GM06990 (cell line): ENCODE measurements around the gene SLC8A2.

Experiments used
- DNase-seq: peaks from one replicate; pipeline ENCODE4 v3.0.0-alpha.2; 2011; ENCODE audit not compliant: insufficient read length; ENCODE audit errors: extremely low read depth
- H3K27me3 ChIP-seq: replicated peaks from 2 replicates; pipeline ENCODE4 v1.6.0; 2011; ENCODE audit warnings: low read length; ENCODE audit not compliant: control insufficient read depth, insufficient read depth
- H3K36me3 ChIP-seq: 2 replicates; pipeline ENCODE4 v1.5.1; 2011; ENCODE audit warnings: low read length; ENCODE audit not compliant: control insufficient read depth, insufficient read depth
- H3K4me3 ChIP-seq: replicated peaks from 2 replicates; pipeline ENCODE4 v1.5.1; 2011; ENCODE audit warnings: low read depth, mild to moderate bottlenecking, control low read depth, low read length
- CTCF ChIP-seq: IDR thresholded peaks from 2 replicates; pipeline ENCODE4 v1.5.1; 2011; ENCODE audit warnings: low read length, control low read depth, mild to moderate bottlenecking, inconsistent platforms; ENCODE audit not compliant: insufficient read depth, poor library complexity, severe bottlenecking

SLC8A2 gene

DNA sequence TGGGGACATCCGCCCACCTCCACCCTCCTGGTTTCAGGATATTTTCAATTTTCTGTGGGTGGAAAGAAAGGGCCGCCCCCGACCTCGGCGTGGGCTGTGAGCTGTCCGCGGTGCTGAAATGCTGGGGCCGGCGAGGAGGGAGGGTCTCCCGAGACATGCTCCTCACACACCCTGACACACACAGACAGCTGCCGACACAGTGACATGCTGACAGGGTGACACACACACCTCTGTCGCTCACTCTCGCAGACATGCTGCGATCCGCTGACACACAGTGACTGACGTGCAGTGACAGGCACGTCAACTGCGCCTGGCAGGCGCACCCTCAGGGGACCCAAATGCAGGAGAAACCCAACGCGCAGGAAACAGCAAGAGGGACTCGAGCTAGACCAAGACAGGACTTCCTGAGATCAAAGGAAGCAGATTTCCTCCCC is 27.3 kb downstream of the SLC8A2 start:
- DNase-seq = no peak
- no peak for TF ChIP-seq CTCF
- Histone ChIP-seq H3K27me3 (peaks cover 3% of the 10 kb centered on the region), H3K36me3 (no peaks in the 10 kb centered on the region), H3K4me3 (no peak overlapping the region)

DNA sequence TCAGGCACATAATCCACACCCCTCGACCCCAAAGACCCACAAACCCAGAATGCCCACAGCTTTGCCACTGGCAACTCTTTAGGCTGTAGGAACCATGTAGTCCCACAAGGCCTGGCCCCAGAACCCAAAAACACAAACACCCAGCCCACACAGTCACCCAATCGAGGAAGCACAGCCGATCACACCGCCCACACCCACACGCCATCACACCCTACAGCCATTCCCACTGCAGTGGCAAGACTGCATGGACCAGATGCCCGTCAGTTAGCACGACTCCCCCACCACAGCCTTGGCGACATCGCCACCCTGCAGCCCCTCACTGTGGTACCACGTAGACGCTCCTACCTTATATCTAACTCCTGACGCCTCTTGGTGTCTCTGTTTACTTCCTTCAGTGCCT is 28.4 kb downstream of the SLC8A2 start:
- H3K4me3 ChIP-seq = no peak overlapping the region
- H3K27me3 ChIP-seq = peaks cover 3% of the 10 kb centered on the region
- TF ChIP-seq CTCF = no peak
- no peak for DNase-seq
- no peaks in the 10 kb centered on the region for H3K36me3 ChIP-seq

- TF ChIP-seq CTCF = no peak
- H3K36me3 ChIP-seq = no peaks in the 10 kb centered on the region
- H3K27me3 ChIP-seq = no peaks in the 10 kb centered on the region; the same call in 1 of the 2 replicates
- no peak for DNase-seq
- no peak overlapping the region for H3K4me3 ChIP-seq
Observed at GRCh38 chr19:47438793-47439220, 32.9 kb downstream of the SLC8A2 start.

DNA sequence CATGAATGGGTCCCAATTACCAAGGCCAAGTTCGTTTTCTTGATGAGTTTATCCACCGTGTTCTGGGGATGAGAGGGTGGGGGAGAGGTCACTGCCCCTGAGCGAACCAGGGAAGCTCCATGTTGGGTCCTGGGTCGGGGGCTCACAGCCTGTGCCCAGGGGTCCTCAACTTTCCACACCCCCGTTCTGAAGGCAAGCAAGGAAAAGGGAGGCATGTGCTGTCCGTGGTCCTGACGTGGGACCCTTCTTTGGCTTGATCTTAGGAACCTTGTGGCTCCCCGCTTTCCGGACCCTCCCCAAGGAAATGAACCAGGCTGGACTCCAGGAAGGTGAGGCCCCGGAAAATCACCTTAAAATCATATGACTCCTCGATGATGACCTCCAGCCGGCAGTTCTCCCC is 34.2 kb downstream of the SLC8A2 start:
- H3K36me3 ChIP-seq = no peaks in the 10 kb centered on the region
- no peaks in the 10 kb centered on the region for H3K27me3 ChIP-seq
- no peak overlapping the region for H3K4me3 ChIP-seq
- no peak for TF ChIP-seq CTCF
- no peak for DNase-seq

- Histone ChIP-seq H3K27me3 (no peaks in the 10 kb centered on the region), H3K36me3 (no peaks in the 10 kb centered on the region), H3K4me3 (no peak overlapping the region)
- peak; percentile 53 for DNase-seq
- peak; percentile 82 for TF ChIP-seq CTCF
Observed at GRCh38 chr19:47436712-47437401, 34.8 kb downstream of the SLC8A2 start.
